Activated CD4-positive, alpha-beta T cell treated with anti-CD3 and anti-CD28 coated beads for 1 hour (primary cell): ENCODE measurements around the gene ASB1.

Experiments used
- DNase-seq: peaks from one replicate; pipeline ENCODE4 v3.0.0-alpha.2; 2020

The ASB1 gene

DNA sequence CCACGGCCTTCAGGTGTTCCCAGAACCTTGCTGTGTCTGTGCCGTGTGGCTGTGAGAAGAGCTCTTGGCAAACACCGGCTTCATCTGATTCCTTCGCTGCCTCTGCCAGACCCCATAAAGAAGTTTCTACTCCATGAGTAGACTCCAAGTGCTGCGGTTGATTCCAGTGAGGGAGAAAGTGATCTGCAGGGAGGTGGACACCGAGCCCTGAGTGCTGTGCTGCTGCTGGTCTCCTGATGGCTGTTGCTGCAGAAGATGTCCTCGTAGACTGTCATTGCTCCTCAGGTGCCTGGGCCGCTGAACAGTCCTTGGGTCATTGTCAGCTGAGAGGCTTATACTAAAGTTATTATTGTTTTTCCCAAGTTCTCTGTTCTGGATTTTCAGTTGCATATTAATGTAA, 19.6 kb downstream of the ASB1 start:
- DNase-seq, result no peak

DNA sequence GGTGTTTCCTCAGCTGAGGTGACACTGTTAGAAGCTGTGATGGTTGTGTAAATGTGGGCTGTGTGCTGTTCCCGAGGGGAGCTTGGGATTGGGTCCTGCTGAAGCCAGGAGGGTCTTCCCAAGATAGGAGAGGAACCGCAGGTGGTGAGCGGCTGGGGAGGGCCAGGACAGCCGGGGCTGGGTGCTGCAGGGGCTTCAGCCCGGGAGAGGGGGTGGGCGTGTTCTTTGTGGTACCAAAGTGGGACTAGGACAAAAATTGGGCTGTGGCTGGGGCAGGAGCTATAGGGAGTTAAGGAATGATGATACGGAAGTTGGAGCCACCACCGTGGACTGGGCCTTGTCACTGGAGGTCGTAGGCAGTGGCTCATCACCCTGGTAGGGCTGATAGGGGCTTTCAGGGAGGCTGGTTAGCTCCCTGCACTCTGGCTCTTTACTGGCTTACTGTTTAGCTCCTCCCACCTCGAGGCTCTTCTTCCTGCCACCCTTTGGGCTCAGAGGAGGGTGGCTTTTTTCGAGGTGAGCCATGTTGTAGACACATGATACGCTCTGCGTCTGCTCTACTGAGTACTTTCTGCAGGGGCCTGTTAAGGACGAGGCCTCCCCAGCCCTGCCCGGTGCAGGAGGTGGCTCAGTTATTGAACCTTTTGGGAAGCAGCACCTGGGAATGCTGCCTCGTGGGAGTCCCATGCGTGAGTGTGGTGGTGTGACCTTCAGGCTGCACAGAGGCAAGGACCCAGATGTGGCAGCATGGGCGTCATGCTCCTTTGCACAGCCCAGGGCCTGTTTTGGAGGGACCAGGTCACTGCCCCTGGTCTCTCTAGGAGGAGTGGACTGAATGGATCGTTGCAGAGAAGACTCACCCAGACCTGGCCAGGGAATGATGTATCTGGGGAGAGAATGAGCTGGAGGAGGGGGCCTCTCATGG, 21.6 kb downstream of the ASB1 start:
- DNase-seq, result no peak

DNA sequence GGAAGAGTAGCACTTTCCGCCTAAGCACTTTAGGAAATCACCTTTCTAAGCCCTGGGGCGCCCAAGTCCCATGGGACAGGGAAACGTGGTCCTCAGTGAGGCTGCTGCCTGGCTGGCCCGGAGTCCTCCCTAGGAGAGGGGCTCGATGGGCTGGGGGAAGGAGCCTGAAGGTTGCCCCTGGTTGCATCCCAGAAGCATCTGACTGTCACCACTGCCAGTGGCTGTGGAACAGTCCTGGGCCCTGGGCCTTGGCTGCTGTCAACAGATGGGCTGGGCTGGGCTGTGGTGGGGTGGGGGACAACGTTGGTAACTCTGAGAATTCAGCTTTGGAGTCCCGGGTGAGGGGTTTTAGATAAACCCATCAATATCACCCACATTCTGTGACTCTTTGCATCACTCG, 22.5 kb downstream of the ASB1 start:
- no peak for DNase-seq

DNA sequence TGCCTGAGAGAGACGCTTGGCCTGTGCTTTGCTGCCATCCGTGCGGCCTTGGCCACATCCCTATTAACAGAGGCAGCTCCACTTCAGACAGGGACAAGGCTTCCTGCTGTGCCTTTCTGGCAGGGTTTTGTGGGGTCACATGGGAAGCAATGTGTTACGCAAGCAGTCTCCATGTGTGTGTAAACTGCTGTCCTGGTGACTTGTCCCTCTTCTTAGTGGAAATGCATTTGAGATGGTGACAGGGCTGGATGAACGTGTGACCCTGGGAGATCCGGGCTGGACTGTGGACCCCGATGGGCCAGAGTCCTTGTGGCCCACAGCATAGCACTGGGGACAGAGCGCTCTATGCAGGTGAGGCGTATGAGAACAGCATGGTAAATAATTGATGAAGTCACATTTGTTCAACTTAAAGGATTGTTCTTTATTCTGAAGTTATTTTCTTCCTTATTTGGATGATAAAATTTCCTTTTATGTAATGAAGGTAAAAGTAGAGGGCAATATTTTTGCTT, 23.2 kb downstream of the ASB1 start:
- DNase-seq, result no peak

DNA sequence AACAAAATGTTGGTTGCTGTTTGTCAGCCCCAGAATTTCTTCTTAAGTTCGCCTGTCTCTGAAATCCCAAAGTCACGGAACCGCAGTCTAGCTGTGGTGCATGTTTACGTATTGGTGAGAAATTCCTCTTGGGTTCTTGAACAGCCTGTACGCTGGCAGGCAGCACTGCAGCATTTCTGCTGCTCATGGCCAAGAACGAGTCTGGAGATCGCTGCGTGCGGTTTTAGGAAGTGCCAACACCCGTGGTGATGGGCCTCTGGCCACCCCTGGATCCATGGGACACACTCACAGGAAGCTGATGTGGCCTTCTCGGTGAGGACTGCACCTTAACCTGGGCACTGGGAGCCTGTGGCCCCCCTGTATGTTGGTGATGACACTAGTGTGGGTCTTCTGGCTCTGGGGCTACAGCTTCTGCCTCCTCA, 23.7 kb downstream of the ASB1 start:
- no peak for DNase-seq

DNA sequence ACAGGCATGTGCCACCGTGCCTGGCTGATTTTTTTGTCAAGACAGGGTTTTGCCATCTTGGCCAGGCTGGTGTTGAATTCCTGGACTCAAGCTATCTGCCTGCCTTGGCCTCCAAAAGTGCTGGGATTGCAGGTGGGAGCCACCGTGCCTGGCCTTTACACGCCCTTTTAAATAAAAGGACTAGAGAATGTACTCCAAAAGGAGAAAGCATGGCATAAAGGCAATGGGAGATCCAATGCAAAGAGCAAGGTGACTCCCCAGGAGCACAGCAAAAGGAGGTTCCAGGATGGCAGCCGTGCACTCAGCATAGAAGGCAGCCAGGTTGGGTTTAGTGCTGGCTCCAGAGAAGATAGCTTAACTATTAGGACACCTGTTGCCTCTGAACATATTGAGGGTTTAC, 27.1 kb downstream of the ASB1 start:
- DNase-seq, result no peak

DNA sequence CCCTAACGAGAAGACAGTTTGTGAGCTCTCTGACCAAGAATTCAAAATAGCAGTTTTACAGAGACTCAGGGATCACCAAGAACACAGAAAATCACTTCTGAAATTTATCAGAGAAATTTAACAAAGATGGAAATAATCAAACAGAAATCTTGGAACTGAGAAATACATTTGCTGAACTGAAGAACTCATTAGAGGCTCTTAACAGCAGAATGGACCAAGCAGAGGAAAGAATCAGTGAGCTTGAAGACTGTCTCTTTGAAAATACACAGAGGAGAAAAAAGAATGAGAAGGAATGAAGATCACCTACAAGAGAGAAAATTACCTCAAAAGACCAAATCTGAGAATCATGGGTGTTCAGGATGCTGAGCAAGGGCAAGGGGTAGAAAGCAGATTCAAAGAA, 29.7 kb downstream of the ASB1 start:
- no peak for DNase-seq

DNA sequence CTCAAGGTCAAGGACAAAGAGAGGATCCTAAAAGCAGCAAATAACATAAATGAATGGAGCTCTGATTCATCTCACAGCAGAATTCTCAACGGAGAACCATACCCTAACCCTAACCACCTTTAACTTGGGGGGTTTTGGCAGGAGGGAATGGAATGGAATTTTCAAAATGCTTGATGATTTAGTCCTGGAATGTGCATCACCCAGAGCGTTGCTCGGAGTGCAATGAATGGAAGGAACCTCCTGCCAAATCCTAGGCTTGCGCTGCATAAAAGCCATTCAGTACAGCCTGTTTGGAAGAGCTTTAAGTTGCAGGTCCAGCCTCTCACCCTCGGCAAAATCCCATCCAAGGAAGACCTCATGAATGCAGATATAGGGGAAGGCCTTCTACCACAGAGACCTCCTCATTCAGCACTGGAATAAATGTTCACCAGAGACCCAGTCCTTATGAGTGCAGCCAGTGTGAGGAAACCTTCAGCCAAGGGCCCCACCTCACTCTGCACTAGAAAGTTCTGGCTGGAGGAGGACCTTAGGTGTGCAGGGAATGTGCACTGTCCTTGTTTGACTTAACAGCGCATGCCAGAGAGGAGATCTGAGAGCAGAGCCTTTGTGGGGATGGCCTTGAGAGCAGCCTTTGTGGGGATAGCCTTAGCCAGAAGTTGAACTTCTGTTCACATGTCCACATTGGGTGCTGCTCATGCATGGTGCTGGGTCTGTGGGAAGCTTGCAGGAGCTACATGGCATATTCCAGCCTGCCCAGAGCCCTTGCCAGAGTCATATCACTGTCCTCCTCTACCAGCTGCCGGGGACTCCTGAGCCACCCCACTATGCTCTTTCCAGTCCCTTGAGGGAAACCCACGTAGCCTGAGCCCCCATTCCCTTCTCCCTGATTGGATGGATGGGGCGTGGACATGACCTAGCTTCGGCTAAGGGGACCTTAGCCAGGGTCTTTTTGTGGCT, 30.5 kb downstream of the ASB1 start:
- no peak for DNase-seq

DNA sequence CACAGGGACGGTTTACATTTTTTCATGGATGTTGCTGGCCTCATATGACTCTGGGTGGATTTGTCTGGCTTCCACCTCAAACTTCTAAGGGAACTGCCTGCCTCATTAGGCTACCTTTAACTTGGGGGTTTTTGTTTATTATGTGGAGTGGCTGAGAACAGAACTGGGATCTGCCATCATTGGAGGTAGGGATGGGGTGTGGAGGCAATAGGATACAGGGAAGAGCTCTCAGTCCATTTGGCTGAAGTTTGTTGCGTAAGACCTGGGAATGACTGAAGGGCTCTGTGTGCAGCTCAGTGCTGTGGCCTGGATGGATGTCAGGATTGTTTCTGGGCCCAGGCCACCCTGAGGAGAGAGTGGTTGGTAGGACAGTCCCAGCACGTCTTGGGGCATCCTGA, 31.2 kb downstream of the ASB1 start:
- DNase-seq, result no peak

DNA sequence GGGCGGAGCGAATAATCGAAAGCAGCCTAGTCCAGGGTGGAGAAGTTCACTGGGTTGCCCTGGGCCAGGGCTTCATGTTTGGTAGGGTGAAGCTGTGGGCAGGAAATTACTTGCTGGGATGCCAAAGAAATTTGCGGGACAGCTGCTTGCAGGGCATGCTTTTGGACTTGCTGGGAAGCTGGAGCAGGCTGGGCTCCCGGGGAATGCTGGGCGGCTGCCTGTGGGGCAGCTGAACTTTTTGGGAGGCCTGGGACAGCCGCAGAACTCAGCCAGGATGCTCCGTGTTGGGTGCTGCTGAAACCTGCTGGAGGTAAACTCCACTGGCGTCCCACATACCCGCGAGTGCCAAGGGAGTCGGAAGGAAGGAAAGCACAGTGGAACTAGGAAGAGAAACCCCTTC, 31.9 kb downstream of the ASB1 start:
- no peak for DNase-seq

DNA sequence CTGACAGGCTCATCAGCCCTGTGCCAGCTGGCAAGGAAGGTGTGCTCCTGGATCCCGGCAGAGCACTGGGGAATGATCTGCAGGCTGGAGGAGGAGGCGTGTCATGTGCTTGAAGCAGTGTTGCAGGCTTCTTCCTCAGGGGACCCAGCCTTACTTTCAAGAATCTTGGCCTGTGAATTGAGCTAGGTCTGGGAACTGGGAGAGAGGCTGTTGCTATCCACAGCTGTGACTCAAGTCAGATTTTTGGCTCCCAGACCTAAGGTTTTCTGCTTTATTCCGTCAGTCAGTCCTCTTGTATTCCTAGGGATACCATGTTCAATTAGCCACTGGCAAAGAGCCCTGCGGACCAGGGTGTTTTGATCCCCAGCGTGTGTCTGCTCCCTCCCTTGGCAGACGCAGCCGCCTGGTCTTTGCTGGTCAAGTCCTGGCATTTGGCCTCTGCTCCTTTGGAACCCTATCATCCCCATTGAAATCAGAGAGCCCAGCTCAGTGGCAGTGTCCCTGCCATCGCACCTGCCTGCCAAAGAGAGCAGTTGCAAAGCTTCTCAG, 32.4 kb downstream of the ASB1 start:
- DNase-seq, result no peak

DNA sequence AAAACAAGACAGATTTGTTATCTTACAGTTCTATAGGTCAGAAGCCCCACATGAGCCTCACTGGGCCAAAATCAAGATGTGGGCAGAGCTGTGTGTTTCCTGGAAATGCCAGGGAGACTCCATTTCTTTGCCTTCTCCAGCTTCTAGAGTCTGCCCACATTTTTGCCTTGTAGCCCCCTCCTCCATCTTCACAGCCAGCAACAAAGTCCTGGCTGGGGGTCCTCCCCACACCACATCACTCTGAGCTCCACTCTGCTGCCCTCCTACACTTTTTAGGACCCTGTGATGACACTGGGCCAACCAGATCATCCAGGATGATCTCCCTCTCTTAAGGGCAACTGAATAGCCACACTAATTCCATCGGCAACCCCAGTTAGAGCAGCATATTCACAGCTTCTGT, 34.3 kb downstream of the ASB1 start:
- DNase-seq, result no peak

DNA sequence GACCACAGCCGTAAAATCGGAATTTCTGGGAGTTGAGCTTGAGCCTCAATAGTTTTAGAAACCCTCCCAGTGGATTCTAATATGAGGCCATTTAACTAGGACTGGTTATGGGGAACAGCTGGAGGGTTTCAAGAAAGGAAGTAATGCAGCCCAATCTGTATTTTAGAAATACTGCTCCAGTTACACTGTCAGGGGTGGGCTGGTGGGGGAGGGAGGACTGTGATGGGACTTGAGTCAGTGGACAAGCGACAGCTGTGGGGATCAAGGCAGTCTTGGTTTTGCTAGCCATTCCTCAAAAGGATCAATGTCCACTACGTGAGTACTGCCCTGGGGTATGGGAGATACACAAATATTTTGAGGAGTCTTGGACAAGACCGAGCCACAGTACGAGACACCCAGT, 34.8 kb downstream of the ASB1 start:
- no peak for DNase-seq

DNA sequence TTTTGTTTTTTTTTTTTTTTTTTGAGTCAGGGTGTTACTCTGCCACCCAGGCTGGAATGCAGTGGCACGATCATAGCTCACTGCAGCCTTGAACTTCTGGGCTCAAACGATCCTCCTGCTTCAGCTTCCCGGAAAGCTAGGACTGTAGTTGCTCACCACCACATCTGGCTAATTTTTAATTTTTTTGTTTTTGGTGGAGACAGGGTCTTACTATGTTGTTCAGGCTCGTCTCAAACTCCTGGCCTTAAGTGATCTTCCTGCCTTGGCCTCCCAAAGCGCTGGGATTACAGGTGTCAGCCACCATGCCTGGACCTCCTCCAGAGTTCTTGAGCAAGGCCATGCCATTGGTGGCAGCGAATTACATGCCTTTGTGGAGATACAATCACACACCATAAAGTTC, 35.2 kb downstream of the ASB1 start:
- no peak for DNase-seq

DNA sequence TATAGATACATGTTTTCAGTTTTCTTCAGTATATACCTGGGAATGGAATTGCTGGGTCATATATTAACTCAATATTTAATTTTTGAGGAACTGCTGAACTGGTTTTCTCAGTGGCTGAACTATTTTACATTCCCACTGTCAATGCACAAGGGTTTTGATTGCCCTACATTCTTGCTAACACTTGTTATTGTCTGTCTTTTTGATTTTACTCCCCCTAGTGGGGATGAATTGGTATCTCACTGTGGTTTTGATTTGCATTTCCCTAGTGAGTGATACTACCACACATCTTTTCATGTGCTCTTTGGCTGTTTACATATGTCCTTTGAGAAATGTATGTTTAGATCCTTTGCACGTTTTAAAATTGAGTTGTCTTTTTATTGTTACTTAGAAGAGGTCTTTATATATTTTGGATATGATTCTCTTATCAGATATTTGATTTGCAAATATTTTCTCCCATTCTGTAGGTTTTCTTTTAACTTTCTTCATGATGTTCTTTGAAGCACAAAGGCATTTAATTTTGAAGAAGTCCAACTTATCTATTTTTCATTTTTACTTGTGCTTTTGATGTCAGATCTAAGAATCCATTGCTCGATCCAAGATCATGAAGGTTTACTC, 36.2 kb downstream of the ASB1 start:
- no peak for DNase-seq

DNA sequence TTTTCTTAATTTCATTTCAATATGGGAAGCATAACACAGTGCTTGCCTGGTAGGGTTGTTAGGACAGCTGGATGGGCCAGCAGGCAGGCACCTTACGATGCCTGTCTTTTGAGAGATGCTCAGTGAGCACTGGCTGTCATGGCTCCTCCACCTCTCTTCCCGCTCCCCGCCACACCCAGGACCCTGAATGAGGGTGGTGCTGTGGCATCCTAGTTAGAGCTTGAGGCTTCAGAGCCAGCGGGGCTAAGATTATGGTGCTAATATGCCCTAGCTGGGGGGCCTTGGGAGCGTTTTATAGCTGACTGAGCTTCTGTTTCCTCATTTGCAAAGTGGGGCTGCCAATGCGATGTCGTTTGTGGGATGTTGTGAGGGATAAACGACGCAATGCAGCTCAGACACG, 37.7 kb downstream of the ASB1 start:
- no peak for DNase-seq

DNA sequence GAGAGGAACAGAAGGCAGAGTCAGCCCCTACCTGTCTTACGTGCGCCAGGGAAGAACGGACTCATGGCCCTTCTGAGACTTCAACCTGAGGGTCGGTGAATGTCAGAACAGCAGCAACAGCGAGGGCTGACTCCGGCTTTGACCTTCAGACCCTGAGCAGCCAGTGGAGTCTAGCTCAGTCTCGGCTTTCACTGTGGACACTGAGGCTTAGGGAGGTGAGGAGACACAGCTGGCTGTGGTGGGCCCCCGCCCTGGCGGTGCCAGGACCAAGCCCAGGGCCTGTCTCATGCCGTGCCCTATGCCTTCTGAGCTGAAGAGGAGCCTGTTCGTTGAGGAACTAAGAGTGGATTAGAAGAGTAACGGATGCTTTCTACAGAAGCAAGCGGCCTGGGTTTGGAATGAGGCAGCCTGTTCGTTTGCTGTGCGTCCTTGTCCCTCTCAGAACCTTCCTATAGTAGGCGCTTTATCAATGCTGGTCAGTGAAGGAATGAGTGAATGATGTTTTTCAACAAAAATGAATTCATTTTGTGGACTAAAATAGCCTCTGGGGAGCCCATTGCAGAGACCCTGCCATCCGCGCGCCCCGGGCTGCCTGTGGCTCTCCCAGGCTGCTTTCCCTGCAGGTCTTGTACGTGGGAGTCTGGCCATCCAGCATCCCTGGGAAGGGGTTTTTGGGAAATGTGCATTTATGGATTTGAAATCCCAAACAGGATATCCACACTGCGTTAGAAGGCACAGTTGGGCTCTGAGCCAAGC, 38.9 kb downstream of the ASB1 start:
- DNase-seq, result no peak

DNA sequence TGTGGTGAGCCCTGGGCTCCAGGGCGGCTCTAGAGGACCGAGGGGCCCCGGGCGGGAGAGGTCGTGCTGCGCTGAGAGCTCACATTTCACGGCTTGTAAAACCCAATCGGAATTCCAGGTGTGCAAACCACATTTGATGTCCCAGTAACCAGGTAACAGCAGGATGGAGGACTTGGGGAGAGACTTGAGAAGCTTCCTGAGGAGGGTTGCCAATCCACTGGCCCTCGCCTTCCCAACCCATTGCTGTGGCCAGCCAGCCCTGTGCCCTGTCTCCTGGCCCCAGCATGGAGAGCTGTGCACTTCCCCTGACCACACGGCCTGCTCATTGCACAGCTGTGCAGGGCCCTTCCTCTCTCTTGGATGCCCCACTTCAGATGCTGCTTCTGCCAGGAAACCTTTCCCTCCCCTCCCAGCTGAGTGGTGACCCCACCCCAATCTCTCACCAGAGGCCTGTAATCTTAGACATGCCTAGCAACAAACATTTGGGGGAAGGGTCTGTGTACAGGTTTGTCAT, 39.6 kb downstream of the ASB1 start:
- no peak for DNase-seq

DNA sequence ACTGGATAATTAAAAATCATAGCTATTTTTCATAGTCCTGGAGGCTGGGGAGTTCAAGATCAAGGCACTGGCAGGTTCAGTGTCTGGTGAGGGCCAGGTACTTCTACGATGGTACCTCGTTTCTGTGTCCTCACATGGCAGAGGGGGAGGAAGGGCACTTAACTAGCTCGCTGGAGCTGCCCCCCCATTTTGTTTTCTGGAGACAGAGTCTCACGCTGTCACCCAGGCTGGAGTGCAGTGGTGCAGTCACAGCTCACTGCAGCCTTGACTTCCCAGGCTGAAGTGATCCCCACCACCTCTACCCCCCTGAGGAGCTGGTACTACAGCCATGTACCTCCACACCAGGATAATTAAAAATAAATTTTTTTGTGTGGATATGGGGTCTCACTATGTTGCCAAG, 40.3 kb downstream of the ASB1 start:
- no peak for DNase-seq

DNA sequence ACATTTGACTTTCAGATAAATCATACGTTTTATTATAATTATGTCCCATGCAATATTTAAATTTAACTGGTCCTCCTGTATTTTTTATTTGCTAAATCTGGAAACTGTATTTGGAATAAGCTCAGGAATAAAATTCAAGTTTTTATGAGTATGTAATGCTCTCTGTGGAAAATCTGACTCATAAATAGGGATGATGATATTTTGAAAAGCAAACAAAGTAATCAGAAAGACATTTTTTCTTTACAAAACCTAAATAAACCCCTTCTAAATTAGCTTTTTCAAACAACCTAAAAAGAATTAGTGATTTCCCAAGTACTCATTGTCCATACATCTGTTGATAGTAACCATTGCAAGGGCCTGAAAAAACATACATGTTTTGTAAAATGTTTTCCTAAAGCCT, 41.1 kb downstream of the ASB1 start:
- DNase-seq, result no peak

DNA sequence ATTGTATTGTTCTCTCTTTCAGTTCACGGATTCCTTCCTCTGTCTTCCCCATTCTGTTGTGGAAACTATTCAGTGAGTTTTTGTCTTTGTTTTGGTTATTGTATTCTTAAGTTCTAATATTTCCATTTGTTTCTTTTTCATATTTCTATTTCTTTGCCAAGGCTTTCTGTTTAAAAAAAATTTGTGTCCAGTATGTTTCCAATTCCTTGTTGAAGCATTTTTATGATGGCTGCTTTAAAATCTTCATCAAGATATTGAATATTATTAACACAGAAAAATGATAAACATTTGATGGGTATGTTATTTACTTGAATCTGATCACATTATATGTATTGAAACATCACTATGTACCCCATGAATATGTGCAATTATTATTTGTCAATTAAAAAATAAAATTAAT, 42.4 kb downstream of the ASB1 start:
- no peak for DNase-seq

DNA sequence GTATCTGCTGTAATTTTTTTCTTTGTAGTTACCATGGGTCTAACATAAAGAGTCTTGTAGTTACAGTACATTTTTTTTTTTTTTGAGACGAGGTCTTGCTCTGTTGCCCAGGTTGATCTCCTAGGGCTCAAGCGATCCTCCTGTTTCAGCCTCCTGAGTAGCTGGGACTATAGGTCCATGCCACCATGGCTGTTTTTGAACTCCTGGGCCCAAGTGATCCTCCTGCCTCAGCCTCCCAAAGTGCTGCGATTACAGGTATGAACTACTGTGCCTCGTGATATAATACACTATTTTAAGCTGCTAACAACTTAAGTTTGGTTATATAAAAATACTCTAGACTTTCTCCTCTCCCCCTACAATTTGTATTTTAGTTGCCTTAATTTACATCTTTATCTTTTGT, 46.3 kb downstream of the ASB1 start:
- no peak for DNase-seq
